Sigmoid colon (tissue), 7 donors: ENCODE data around the gene USP46. TPM values are rescaled to one million over a fixed set of nuclear protein-coding genes. Genes with fewer than 3 reads are reported as not detected.

Experiments
- DNase-seq: peaks from one replicate; pipeline ENCODE4 v3.0.0-alpha.2; 2019
- H3K27ac ChIP-seq, 4 donors: fragments of 200-600 bp; sonication (generic); one replicate each; pipeline ENCODE4 v1.5.1; 2016 to 2019; ENCODE audit warnings: mild to moderate bottlenecking in 1 of 4
- H3K27me3 ChIP-seq, 3 donors: fragments of 200-600 bp; sonication (generic); one replicate each; pipeline ENCODE4 v1.5.1; 2019; ENCODE audit warnings: mild to moderate bottlenecking in 1 of 3
- H3K36me3 ChIP-seq, 4 donors: fragments of 200-600 bp; sonication (generic); one replicate each; pipeline ENCODE4 v1.5.1; 2016 to 2019
- H3K4me1 ChIP-seq, 4 donors: fragments of 200-600 bp; sonication (generic); one replicate each; pipeline ENCODE4 v1.5.1; 2017 to 2019
- H3K4me3 ChIP-seq, 4 donors: fragments of 200-600 bp; sonication (generic); one replicate each; pipeline ENCODE4 v1.5.1; 2017 to 2019; ENCODE audit warnings: mild to moderate bottlenecking in 2 of 4, moderate library complexity in 1 of 4
- H3K9me3 ChIP-seq, 4 donors: fragments of 200-600 bp in 3 of 4; sonication (generic) in 3 of 4; one replicate each; pipeline versions ENCODE4 v1.5.1 to v1.6.1; 2013 to 2019
- CTCF ChIP-seq, 4 experiments: fragments of 450-650 bp in 3 of 4; fragments of 200-600 bp in 1 of 4; IDR thresholded peaks; one replicate each; pipeline ENCODE4 v1.5.1; 2016 to 2019; ENCODE audit warnings: antibody characterized with exemption in 4 of 4, mild to moderate bottlenecking in 3 of 4, moderate library complexity in 2 of 4
- EP300 ChIP-seq, 4 donors: sonication (generic); formaldehyde crosslinking; IDR thresholded peaks; one replicate each; pipeline ENCODE4 v1.6.1; 2017; ENCODE audit warnings: antibody characterized with exemption in 4 of 4
- POLR2A ChIP-seq, 2 donors: fragments of 450-650 bp; IDR thresholded peaks; one replicate each; pipeline ENCODE4 v1.6.1; 2016; ENCODE audit warnings: antibody characterized with exemption in 2 of 2, mild to moderate bottlenecking in 2 of 2, moderate library complexity in 2 of 2
- POLR2AphosphoS5 ChIP-seq, 4 donors: sonication (generic); formaldehyde crosslinking; IDR thresholded peaks; one replicate each; pipeline ENCODE4 v1.6.1; 2017; ENCODE audit warnings: antibody characterized with exemption in 4 of 4
- WGBS, 2 donors: extraction: QIAGEN DNeasy Blood & Tissue Kit; methylation state at CpG; one replicate each; pipeline ENCODE4 v1.1.7; 2013; 5-methylcytosine and 5-hydroxymethylcytosine counted together
- intact Hi-C: fragments of 100-400 bp; cut with DNase I; formaldehyde crosslinking; loops from one replicate; pipeline ENCODE4 v1.15.1; 2023
- polyA plus RNA-seq, 3 donors: library from polyadenylated mRNA; stranded (reverse); fragments of 200-250 nt; gene quantifications; one replicate each; pipeline ENCODE4 v1.2.3, GENCODE V29; 2013
- total RNA-seq, 4 donors: library from RNA; depleted of rRNA; stranded (reverse); fragments of >200 nt; gene quantifications; one replicate each; pipeline ENCODE4 v1.1.0, GENCODE V29; 2016
- donor health status: healthy with polysubstance abuse.
- donor health status: Bipolar disorder and iron deficiency.
- donor health status: healthy.

The USP46 gene
- total and polyA plus RNA-seq, 7 donors = 3.3 to 9.1 (median 5.0) TPM

- no peaks in the 10 kb centered on the region for H3K36me3 ChIP-seq
- H3K4me3 ChIP-seq = no peak overlapping the region
- peaks cover 0 to 40% (median 25%) of the 10 kb centered on the region in 4 donors for H3K4me1 ChIP-seq
- intact Hi-C loops = no loop called here
- H3K9me3 ChIP-seq = no peaks in the 10 kb centered on the region
- no peak for DNase-seq
- no peaks in the 10 kb centered on the region for H3K27me3 ChIP-seq
- no peak overlapping the region for H3K27ac ChIP-seq
- TF ChIP-seq CTCF (IDR thresholded peaks at IDR 0.05) = no peak
- TF ChIP-seq POLR2A (IDR thresholded peaks at IDR 0.05) = no peak
- TF ChIP-seq EP300 (IDR thresholded peaks at IDR 0.05) = no peak
- no peak for TF ChIP-seq POLR2AphosphoS5 (IDR thresholded peaks at IDR 0.05)
Measured at GRCh38 chr4:52645300-52645699, 13.8 kb downstream of the USP46 start.

- Histone ChIP-seq H3K36me3 (no peaks in the 10 kb centered on the region), H3K9me3 (no peaks in the 10 kb centered on the region), H3K4me1 (peaks cover 0 to 40% (median 25%) of the 10 kb centered on the region in 4 donors), H3K27me3 (no peaks in the 10 kb centered on the region), H3K27ac (no peak overlapping the region), H3K4me3 (no peak overlapping the region)
- DNase-seq = peak; percentile 81
- 49 to 61% methylated on average over 4 of the region's 4 CpGs for WGBS, 2 donors
- TF ChIP-seq POLR2A (IDR thresholded peaks at IDR 0.05) = no peak
- TF ChIP-seq POLR2AphosphoS5 (IDR thresholded peaks at IDR 0.05) = no peak
- no peak for TF ChIP-seq CTCF (IDR thresholded peaks at IDR 0.05)
- TF ChIP-seq EP300 (IDR thresholded peaks at IDR 0.05) = no peak
- intact Hi-C loops = no loop called here
Measured at GRCh38 chr4:52643785-52644244, 15.3 kb downstream of the USP46 start.

- no peaks in the 10 kb centered on the region for H3K9me3 ChIP-seq
- H3K4me3 ChIP-seq = no peak overlapping the region
- intact Hi-C loops = no loop called here
- DNase-seq = no peak
- H3K4me1 ChIP-seq = peaks cover 0 to 40% (median 25%) of the 10 kb centered on the region in 4 donors
- TF ChIP-seq POLR2AphosphoS5 (IDR thresholded peaks at IDR 0.05) (no peak), EP300 (IDR thresholded peaks at IDR 0.05) (no peak), POLR2A (IDR thresholded peaks at IDR 0.05) (no peak), CTCF (IDR thresholded peaks at IDR 0.05) (no peak)
- 87 to 92% methylated on average over 2 of the region's 2 CpGs for WGBS, 2 donors
- H3K27me3 ChIP-seq = no peaks in the 10 kb centered on the region
- no peak overlapping the region for H3K27ac ChIP-seq
- H3K36me3 ChIP-seq = no peaks in the 10 kb centered on the region
Measured at GRCh38 chr4:52643190-52643589, 15.9 kb downstream of the USP46 start.

GRCh38 chr4:52641854-52642563, 17.1 kb downstream of the USP46 start:
- peaks cover 0 to 33% (median 25%) of the 10 kb centered on the region in 4 donors for H3K4me1 ChIP-seq
- 81 to 88% methylated on average over 3 of the region's 3 CpGs for WGBS, 2 donors

More at GRCh38 chr4:52641854-52642563, 17.1 kb downstream of the USP46 start:
- no peak for DNase-seq
- Histone ChIP-seq H3K4me3 (no peak overlapping the region), H3K9me3 (no peaks in the 10 kb centered on the region), H3K36me3 (no peaks in the 10 kb centered on the region), H3K27ac (peak overlapping the region in 3 of 4 donors; percentile 18 to 48 (median 48)), H3K27me3 (no peaks in the 10 kb centered on the region)
- intact Hi-C loops = no loop called here
- no peak for TF ChIP-seq POLR2AphosphoS5 (IDR thresholded peaks at IDR 0.05)
- TF ChIP-seq EP300 (IDR thresholded peaks at IDR 0.05) = no peak
- TF ChIP-seq POLR2A (IDR thresholded peaks at IDR 0.05) = no peak
- no peak for TF ChIP-seq CTCF (IDR thresholded peaks at IDR 0.05)
